M059J (cell line): ENCODE data around the gene RAB22A. TPM values are rescaled to one million over a fixed set of nuclear protein-coding genes. Genes with fewer than 3 reads are reported as not detected.
"Not testable (repeated sequence)": the region's sequence is repeated elsewhere in the genome, so short reads cannot be mapped to it uniquely, and the experiment has no call there.

Experiments used
- DNase-seq: peaks from one replicate; pipeline ENCODE4 v3.0.0-alpha.2; 2012; ENCODE audit warnings: low read depth
- total RNA-seq: library from RNA; depleted of rRNA; stranded (reverse); fragments of >200 nt; shearing (Covaris generic); gene quantifications from 2 replicates; pipeline ENCODE4 v1.2.3, GENCODE V29; 2014

The RAB22A gene
- total RNA-seq, 1 experiment from 2014 or later: 25.5 TPM

- peak; percentile 84 for DNase-seq
These were observed 32.8 kb downstream of the RAB22A start for GRCh38 chr20:58342104-58342945.

- peak; percentile 23 for DNase-seq
These were observed 35.2 kb downstream of the RAB22A start for GRCh38 chr20:58344741-58345140.

- peak; percentile 91 for DNase-seq
These were observed 40.1 kb downstream of the RAB22A start for GRCh38 chr20:58349570-58349969.

- no peak for DNase-seq
These were observed 43.0 kb downstream of the RAB22A start for GRCh38 chr20:58352468-58352867.

- no peak for DNase-seq
These were observed 49.9 kb downstream of the RAB22A start for GRCh38 chr20:58359441-58359840.

GRCh38 chr20:58360936-58361335 is 51.4 kb downstream of the RAB22A start:
- DNase-seq: no peak

GRCh38 chr20:58361481-58362205 is 52.1 kb downstream of the RAB22A start:
- DNase-seq: peak; percentile 67

- DNase-seq: no peak
These were observed 52.6 kb downstream of the RAB22A start for GRCh38 chr20:58362206-58362516.

- DNase-seq: no peak
These were observed 53.5 kb downstream of the RAB22A start for GRCh38 chr20:58362970-58363369.

- DNase-seq: peak; percentile 84
These were observed 57.4 kb downstream of the RAB22A start for GRCh38 chr20:58366866-58367265.

GRCh38 chr20:58372806-58373205 is 63.3 kb downstream of the RAB22A start:
- no peak for DNase-seq

- DNase-seq: not testable (repeated sequence)
These were observed 63.8 kb downstream of the RAB22A start for GRCh38 chr20:58373296-58373695.

GRCh38 chr20:58374027-58374850 is 64.7 kb downstream of the RAB22A start:
- DNase-seq: no peak

- no peak for DNase-seq
These were observed 65.6 kb downstream of the RAB22A start for GRCh38 chr20:58374906-58375758.

- DNase-seq: no peak
These were observed 66.3 kb downstream of the RAB22A start for GRCh38 chr20:58375759-58376352.

GRCh38 chr20:58377017-58377416 is 67.5 kb downstream of the RAB22A start:
- DNase-seq: no peak

GRCh38 chr20:58377766-58378401 is 68.4 kb downstream of the RAB22A start:
- no peak for DNase-seq

GRCh38 chr20:58378704-58379103 is 69.2 kb downstream of the RAB22A start:
- no peak for DNase-seq

- no peak for DNase-seq
These were observed 72.1 kb downstream of the RAB22A start for GRCh38 chr20:58381627-58382026.

- DNase-seq: no peak
These were observed 72.6 kb downstream of the RAB22A start for GRCh38 chr20:58382096-58382495.
